Neural cell (in vitro differentiated cells): ENCODE measurements around the gene RBM33. TPM values are rescaled to one million over a fixed set of nuclear protein-coding genes. Genes with fewer than 3 reads are reported as not detected.

Experiments used
- H2AFZ ChIP-seq: fragments of 200-600, 300-800 bp; sonication (generic), shearing (Covaris generic); 2 replicates; pipeline ENCODE4 v1.6.0; 2014; ENCODE audit warnings: low read depth, mild to moderate bottlenecking, antibody characterized with exemption, low read length, moderate library complexity
- H3F3A ChIP-seq: fragments of 200-600 bp; shearing (Covaris generic); 2 replicates; pipeline ENCODE4 v1.6.1; 2016; ENCODE audit warnings: mild to moderate bottlenecking, moderate library complexity, mixed read lengths, antibody characterized with exemption, low read length; ENCODE audit not compliant: insufficient read depth, poor library complexity, severe bottlenecking
- H3K27ac ChIP-seq: fragments of 200-600, 300-800 bp; sonication (generic), shearing (Covaris generic); 2 replicates; pipeline ENCODE4 v1.5.1; 2014; ENCODE audit warnings: mild to moderate bottlenecking, low read length, moderate library complexity
- H3K27me3 ChIP-seq: fragments of 300-800, 200-600 bp; sonication (generic), shearing (Covaris generic); 2 replicates; pipeline ENCODE4 v1.6.0; 2014; ENCODE audit warnings: mild to moderate bottlenecking, low read depth, low read length, moderate library complexity; ENCODE audit not compliant: insufficient read depth
- H3K36me3 ChIP-seq: fragments of 300-800, 200-600 bp; sonication (generic), shearing (Covaris generic); 2 replicates; pipeline ENCODE4 v1.5.1; 2014; ENCODE audit warnings: mild to moderate bottlenecking, antibody characterized with exemption, low read length, moderate library complexity; ENCODE audit not compliant: insufficient read depth
- H3K4me2 ChIP-seq: fragments of 300-800, 200-600 bp; sonication (generic), shearing (Covaris generic); 2 replicates; pipeline ENCODE4 v1.6.0; 2014; ENCODE audit warnings: mild to moderate bottlenecking, low read length
- H3K4me3 ChIP-seq: fragments of 300-800, 200-600 bp; sonication (generic), shearing (Covaris generic); 2 replicates; pipeline ENCODE4 v1.5.1; 2014; ENCODE audit warnings: mild to moderate bottlenecking, low read length, moderate library complexity
- H3K79me2 ChIP-seq: fragments of 200-600 bp; shearing (Covaris generic); replicated peaks from 2 replicates; pipeline ENCODE4 v1.6.0; 2014; ENCODE audit warnings: mild to moderate bottlenecking, low read length, moderate library complexity; ENCODE audit not compliant: insufficient read depth
- H3K9ac ChIP-seq: fragments of 300-800, 200-600 bp; sonication (generic), shearing (Covaris generic); 2 replicates; pipeline ENCODE4 v1.6.1; 2016; ENCODE audit warnings: mild to moderate bottlenecking, low read length, mixed read lengths
- H3K9me2 ChIP-seq: fragments of 200-600 bp; shearing (Covaris generic); 2 replicates; pipeline ENCODE4 v1.6.1; 2016; ENCODE audit warnings: mild to moderate bottlenecking, low read length, mixed read lengths; ENCODE audit not compliant: insufficient read depth
- H3K9me3 ChIP-seq: fragments of 200-600, 300-800 bp; sonication (generic), shearing (Covaris generic); 2 replicates; pipeline ENCODE4 v1.6.1; 2016; ENCODE audit warnings: mild to moderate bottlenecking, mixed run types, low read length, moderate library complexity, mixed read lengths
- H4K20me1 ChIP-seq: fragments of 200-600 bp; shearing (Covaris generic); 2 replicates; pipeline ENCODE4 v1.6.1; 2016; ENCODE audit warnings: mild to moderate bottlenecking, mixed run types; ENCODE audit not compliant: insufficient read depth
- CTCF ChIP-seq: fragments of 450-650 bp; IDR thresholded peaks from 2 replicates; pipeline ENCODE4 v1.5.1; 2014; ENCODE audit warnings: antibody characterized with exemption, mild to moderate bottlenecking, moderate library complexity; ENCODE audit not compliant: poor library complexity, severe bottlenecking
- EP300 ChIP-seq: fragments of 450-650 bp; conservative IDR thresholded peaks from 2 replicates; pipeline ENCODE4 v1.6.1; 2014; ENCODE audit warnings: antibody characterized with exemption, mild to moderate bottlenecking, moderate library complexity; ENCODE audit not compliant: poor library complexity, severe bottlenecking
- EZH2 ChIP-seq: fragments of 200-600, 300-800 bp; shearing (Covaris generic), sonication (generic); IDR thresholded peaks from 2 replicates; pipeline ENCODE4 v1.6.1; 2014; ENCODE audit warnings: antibody characterized with exemption, low read length, borderline replicate concordance, mild to moderate bottlenecking; ENCODE audit not compliant: insufficient read depth, poor library complexity, severe bottlenecking
- MXI1 ChIP-seq: fragments of 450-650 bp; conservative IDR thresholded peaks from 2 replicates; pipeline ENCODE4 v1.6.1; 2014; ENCODE audit warnings: antibody characterized with exemption, mild to moderate bottlenecking; ENCODE audit not compliant: poor library complexity, severe bottlenecking
- POLR2AphosphoS5 ChIP-seq: IDR thresholded peaks from 2 replicates; pipeline ENCODE4 v1.6.1; 2012
- RAD21 ChIP-seq: fragments of 450-650 bp; conservative IDR thresholded peaks from 2 replicates; pipeline ENCODE4 v1.6.1; 2014; ENCODE audit warnings: antibody characterized with exemption, mild to moderate bottlenecking, moderate library complexity
- REST ChIP-seq: IDR thresholded peaks from 2 replicates; pipeline ENCODE4 v1.6.1; 2012; ENCODE audit warnings: borderline replicate concordance
- SMC3 ChIP-seq: fragments of 450-650 bp; conservative IDR thresholded peaks from 2 replicates; pipeline ENCODE4 v1.6.1; 2014; ENCODE audit warnings: antibody characterized with exemption, mild to moderate bottlenecking, moderate library complexity; ENCODE audit not compliant: poor library complexity
- TAF1 ChIP-seq: IDR thresholded peaks from 2 replicates; pipeline ENCODE4 v1.6.1; 2012; ENCODE audit warnings: low read depth
- polyA plus RNA-seq: library from polyadenylated mRNA; depleted of rRNA; stranded (reverse); fragments of >200 nt; gene quantifications from 2 replicates; pipeline ENCODE4 v1.2.3, GENCODE V29; 2014

The RBM33 gene
- polyA plus RNA-seq, 1 donor from 2014 or later: 53.2 TPM

GRCh38 chr7:155793720-155794119, 149.3 kb downstream of the RBM33 start:
- Histone ChIP-seq H3K79me2 (no peaks in the 10 kb centered on the region), H3K9me3 (no peaks in the 10 kb centered on the region), H3K27ac (no peak overlapping the region), H3K9ac (no peak overlapping the region), H3F3A (no peaks in the 10 kb centered on the region), H3K36me3 (no peaks in the 10 kb centered on the region), H3K27me3 (peaks cover 15% of the 10 kb centered on the region), H3K4me2 (no peak overlapping the region), H3K9me2 (no peaks in the 10 kb centered on the region), H3K4me3 (no peak overlapping the region), H2AFZ (no peak overlapping the region), H4K20me1 (no peaks in the 10 kb centered on the region)
- TF ChIP-seq TAF1: no peak
- TF ChIP-seq REST: no peak
- TF ChIP-seq EZH2: no peak
- no peak for TF ChIP-seq MXI1
- TF ChIP-seq POLR2AphosphoS5: no peak
- no peak for TF ChIP-seq RAD21
- no peak for TF ChIP-seq CTCF
- no peak for TF ChIP-seq SMC3
- TF ChIP-seq EP300: no peak

- H3K9me2 ChIP-seq: no peaks in the 10 kb centered on the region
- no peak overlapping the region for H2AFZ ChIP-seq
- no peak overlapping the region for H3K4me3 ChIP-seq
- no peak overlapping the region for H3K4me2 ChIP-seq
- H3K36me3 ChIP-seq: no peaks in the 10 kb centered on the region
- peaks cover 19% of the 10 kb centered on the region for H3K27me3 ChIP-seq
- H3K79me2 ChIP-seq: no peaks in the 10 kb centered on the region
- H3K27ac ChIP-seq: no peak overlapping the region
- H4K20me1 ChIP-seq: no peaks in the 10 kb centered on the region
- H3K9me3 ChIP-seq: no peaks in the 10 kb centered on the region
- no peaks in the 10 kb centered on the region for H3F3A ChIP-seq
- no peak overlapping the region for H3K9ac ChIP-seq
- TF ChIP-seq MXI1 (no peak), POLR2AphosphoS5 (no peak), TAF1 (no peak), REST (no peak)
Observed at GRCh38 chr7:155794196-155794595, 149.7 kb downstream of the RBM33 start.
